PC-9 (cell line): ENCODE results near the gene TTBK1. TPM values are rescaled to one million over a fixed set of nuclear protein-coding genes. Genes with fewer than 3 reads are reported as not detected.

Source experiments
- BruUV-seq: library from RNA; stranded (reverse); fragments of 400-500 nt; replicated peaks from 2 replicates; lab custom pipeline; 2021; lab: Mats Ljungman, UMichigan
- CTCF ChIA-PET: fragments of 300-600 bp; sonication (Branson Sonifier 250); formaldehyde crosslinking; loops from one replicate; lab custom pipeline; 2022; ENCODE audit warnings: antibody characterized with exemption; lab: Charles Lee
- POLR2A ChIA-PET: fragments of 300-600 bp; sonication (Branson Sonifier 250); formaldehyde crosslinking; loops from one replicate; lab custom pipeline; 2022; ENCODE audit warnings: antibody characterized with exemption; ENCODE audit not compliant: unreplicated experiment; lab: Charles Lee
- DNase-seq, 2 experiments: peaks; one replicate each; pipeline versions ENCODE4 v3.0.0 to v3.0.0-alpha.2; 2015 to 2022; ENCODE audit warnings: mixed read lengths in 1 of 2
- H2AFZ ChIP-seq: fragments of 200-600 bp; sonication (generic); 2 replicates; pipeline ENCODE4 v1.8.1; 2017; ENCODE audit warnings: antibody characterized with exemption
- H3F3A ChIP-seq: fragments of 200-600 bp; sonication (generic); 2 replicates; pipeline ENCODE4 v1.8.1; 2017; ENCODE audit warnings: antibody characterized with exemption, mild to moderate bottlenecking, low read depth; ENCODE audit not compliant: insufficient read depth
- H3K27ac ChIP-seq: fragments of 200-600 bp; sonication (generic); 2 replicates; pipeline ENCODE4 v1.6.1; 2016; ENCODE audit warnings: mixed run types
- H3K27me3 ChIP-seq: fragments of 200-600 bp; sonication (generic); 2 replicates; pipeline ENCODE4 v1.6.1; 2016; ENCODE audit warnings: low read depth, mixed run types; ENCODE audit not compliant: insufficient read depth
- H3K36me3 ChIP-seq: fragments of 200-600 bp; sonication (generic); 2 replicates; pipeline ENCODE4 v1.6.1; 2016; ENCODE audit warnings: low read depth, mixed run types
- H3K4me1 ChIP-seq: fragments of 200-600 bp; sonication (generic); replicated peaks from 2 replicates; pipeline ENCODE4 v1.6.1; 2016; ENCODE audit warnings: mixed run types; ENCODE audit not compliant: insufficient read depth
- H3K4me2 ChIP-seq: fragments of 200-600 bp; sonication (generic); 2 replicates; pipeline ENCODE4 v1.6.1; 2017; ENCODE audit warnings: mixed run types
- H3K4me3 ChIP-seq: fragments of 200-600 bp; sonication (generic); 2 replicates; pipeline ENCODE4 v1.6.1; 2016; ENCODE audit warnings: mixed run types
- H3K79me2 ChIP-seq: fragments of 200-600 bp; sonication (generic); 2 replicates; pipeline ENCODE4 v1.6.1; 2017; ENCODE audit warnings: low read depth, mixed run types
- H3K9me2 ChIP-seq: fragments of 200-600 bp; sonication (generic); 2 replicates; pipeline ENCODE4 v1.8.1; 2017; ENCODE audit warnings: mild to moderate bottlenecking; ENCODE audit not compliant: insufficient read depth
- H3K9me3 ChIP-seq: fragments of 200-600 bp; sonication (generic); 2 replicates; pipeline ENCODE4 v1.8.1; 2016; ENCODE audit warnings: low read depth; ENCODE audit not compliant: insufficient read depth
- H4K20me1 ChIP-seq: fragments of 200-600 bp; sonication (generic); 2 replicates; pipeline ENCODE4 v1.8.1; 2017; ENCODE audit not compliant: insufficient read depth
- CTCF ChIP-seq: fragments of 200-600 bp; sonication (generic); conservative IDR thresholded peaks from 2 replicates; pipeline ENCODE4 v1.6.1; 2017; ENCODE audit warnings: mixed run types, antibody characterized with exemption, mild to moderate bottlenecking, moderate library complexity
- EZH2 ChIP-seq: fragments of 200-600 bp; sonication (generic); IDR thresholded peaks from 2 replicates; pipeline ENCODE4 v1.8.0; 2017; ENCODE audit warnings: antibody characterized with exemption, low read depth
- intact Hi-C: fragments of 100-400 bp; cut with micrococcal nuclease; formaldehyde crosslinking; loops from one replicate; pipeline ENCODE4 v1.10.0; 2022; ENCODE audit not compliant: unreplicated experiment
- total RNA-seq: library from RNA; stranded (reverse); gene quantifications from 2 replicates; pipeline ENCODE4 v1.2.3, GENCODE V29; 2021

The TTBK1 gene
- total RNA-seq, 1 experiment from 2014 or later: 0.07 TPM

DNA sequence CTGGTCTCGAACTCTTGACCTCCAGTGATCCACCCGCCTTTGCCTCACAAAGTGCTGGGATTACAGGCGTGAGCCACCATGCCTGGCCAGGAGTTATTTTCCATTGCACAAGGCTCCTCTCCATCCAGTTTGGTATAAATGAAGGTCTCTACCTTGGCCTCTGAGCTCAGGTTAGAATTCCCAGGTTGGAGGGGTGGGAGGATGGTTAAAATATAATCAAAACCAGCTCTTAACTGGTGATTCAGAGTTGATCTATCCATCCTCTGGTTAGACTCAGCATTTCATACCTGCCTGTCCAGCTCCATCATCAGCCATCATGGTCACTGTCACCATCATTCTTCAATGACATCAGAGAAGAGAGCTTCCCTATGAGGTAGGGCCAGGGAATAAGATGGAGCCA, 52.2 kb downstream of the TTBK1 start:
- intact Hi-C loops: no loop called here
- no peaks in the 10 kb centered on the region for H3K9me3 ChIP-seq
- no peak overlapping the region for H3K27ac ChIP-seq
- H3K4me2 ChIP-seq: no peak overlapping the region
- no peaks in the 10 kb centered on the region for H3K36me3 ChIP-seq
- no peaks in the 10 kb centered on the region for H3K79me2 ChIP-seq
- H3K27me3 ChIP-seq: no peaks in the 10 kb centered on the region; the same call in 1 of the 2 replicates
- TF ChIP-seq CTCF (no peak), EZH2 (no peak)
- DNase-seq: no peak
- H3K4me1 ChIP-seq: no peaks in the 10 kb centered on the region
- no peak overlapping the region for H2AFZ ChIP-seq
- ChIA-PET CTCF (no interaction called here), POLR2A (no interaction called here)
- H3K9me2 ChIP-seq: no peaks in the 10 kb centered on the region
- BruUV-seq: no TSS peak
- no peak overlapping the region for H3K4me3 ChIP-seq
- no peaks in the 10 kb centered on the region for H3F3A ChIP-seq
- no peaks in the 10 kb centered on the region for H4K20me1 ChIP-seq

GRCh38 chr6:43296780-43297497, 53.7 kb downstream of the TTBK1 start:
- Histone ChIP-seq H2AFZ (no peak overlapping the region), H4K20me1 (no peaks in the 10 kb centered on the region), H3K36me3 (no peaks in the 10 kb centered on the region), H3K27me3 (no peaks in the 10 kb centered on the region; the same call in 1 of the 2 replicates), H3K79me2 (no peaks in the 10 kb centered on the region), H3K4me2 (no peak overlapping the region), H3K9me3 (no peaks in the 10 kb centered on the region), H3F3A (no peaks in the 10 kb centered on the region), H3K4me3 (no peak overlapping the region), H3K9me2 (no peaks in the 10 kb centered on the region), H3K4me1 (no peaks in the 10 kb centered on the region), H3K27ac (no peak overlapping the region)
- no peak for TF ChIP-seq EZH2
- TF ChIP-seq CTCF: no peak
- intact Hi-C loops: no loop called here
- POLR2A ChIA-PET: interaction anchor here (0.5 kb wide), 1 partner anchor 99 kb away, joined by 3 read pairs; no protein-coding TSS in a partner anchor
- CTCF ChIA-PET: interaction anchor here (0.5 to 0.6 kb wide), 3 partner anchors 53 to 366 kb away, joined by 5 to 6 read pairs (median 6); partner anchors contain the start of gene TJAP1
- BruUV-seq: no TSS peak
- DNase-seq: no peak

- Histone ChIP-seq H3K36me3 (no peaks in the 10 kb centered on the region), H3F3A (no peaks in the 10 kb centered on the region), H3K4me2 (no peak within 1 kb of the TSS), H3K79me2 (no peaks in the 10 kb centered on the region), H3K27ac (no peak within 1 kb of the TSS), H3K27me3 (no peaks in the 10 kb centered on the region; the same call in 1 of the 2 replicates), H3K4me3 (no peak within 1 kb of the TSS), H3K9me2 (no peaks in the 10 kb centered on the region), H3K4me1 (no peaks in the 10 kb centered on the region), H2AFZ (no peak within 1 kb of the TSS), H4K20me1 (no peaks in the 10 kb centered on the region), H3K9me3 (no peaks in the 10 kb centered on the region)
- no TSS peak for BruUV-seq
- ChIA-PET POLR2A (interaction anchor here (0.5 kb wide), 1 partner anchor 100 kb away, joined by 3 read pairs; no protein-coding TSS in a partner anchor), CTCF (interaction anchor here (0.6 kb wide), 3 partner anchors 124 to 552 kb away, joined by 6 to 16 read pairs (median 6); partner anchors contain the start of gene TBCC)
- DNase-seq: no peak
- no peak for TF ChIP-seq CTCF
- no peak for TF ChIP-seq EZH2
- intact Hi-C loops: no loop called here
These were observed 54.6 kb downstream of the TTBK1 start, which contains the start of gene SLC22A7 for GRCh38 chr6:43297644-43298564. SLC22A7 (plus strand) TSS chr6:43298260; CDS start chr6:43298359, 99 bp downstream.
